GM21381 (cell line): ENCODE measurements around the gene CCDC138.
A peak's percentile ranks its signal among the peaks of the same experiment; 100 is the strongest.
"Not testable (repeated sequence)": the region's sequence is repeated elsewhere in the genome, so short reads cannot be mapped to it uniquely, and the experiment has no call there.

Source experiments
- ATAC-seq: cut with Tn5 transposase; IDR thresholded peaks from one replicate; pipeline ENCODE4 v1.9.1; 2021; ENCODE audit warnings: mild to moderate bottlenecking, moderate library complexity; ENCODE audit not compliant: unreplicated experiment

CCDC138 gene, protein sequence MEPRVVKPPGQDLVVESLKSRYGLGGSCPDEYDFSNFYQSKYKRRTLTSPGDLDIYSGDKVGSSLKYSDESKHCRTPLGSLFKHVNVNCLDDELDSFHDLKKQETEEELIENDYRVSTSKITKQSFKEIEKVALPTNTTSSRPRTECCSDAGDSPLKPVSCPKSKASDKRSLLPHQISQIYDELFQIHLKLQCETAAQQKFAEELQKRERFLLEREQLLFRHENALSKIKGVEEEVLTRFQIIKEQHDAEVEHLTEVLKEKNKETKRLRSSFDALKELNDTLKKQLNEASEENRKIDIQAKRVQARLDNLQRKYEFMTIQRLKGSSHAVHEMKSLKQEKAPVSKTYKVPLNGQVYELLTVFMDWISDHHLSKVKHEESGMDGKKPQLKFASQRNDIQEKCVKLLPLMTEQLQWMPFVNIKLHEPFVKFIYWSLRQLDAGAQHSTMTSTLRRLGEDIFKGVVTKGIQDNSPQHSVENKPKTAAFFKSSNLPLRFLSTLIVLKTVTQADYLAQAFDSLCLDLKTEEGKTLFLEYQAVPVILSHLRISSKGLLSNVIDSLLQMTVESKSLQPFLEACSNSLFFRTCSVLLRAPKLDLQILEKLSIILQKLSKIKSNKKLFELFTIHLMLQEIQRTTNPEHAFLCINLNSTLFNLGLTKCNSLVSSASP

DNA sequence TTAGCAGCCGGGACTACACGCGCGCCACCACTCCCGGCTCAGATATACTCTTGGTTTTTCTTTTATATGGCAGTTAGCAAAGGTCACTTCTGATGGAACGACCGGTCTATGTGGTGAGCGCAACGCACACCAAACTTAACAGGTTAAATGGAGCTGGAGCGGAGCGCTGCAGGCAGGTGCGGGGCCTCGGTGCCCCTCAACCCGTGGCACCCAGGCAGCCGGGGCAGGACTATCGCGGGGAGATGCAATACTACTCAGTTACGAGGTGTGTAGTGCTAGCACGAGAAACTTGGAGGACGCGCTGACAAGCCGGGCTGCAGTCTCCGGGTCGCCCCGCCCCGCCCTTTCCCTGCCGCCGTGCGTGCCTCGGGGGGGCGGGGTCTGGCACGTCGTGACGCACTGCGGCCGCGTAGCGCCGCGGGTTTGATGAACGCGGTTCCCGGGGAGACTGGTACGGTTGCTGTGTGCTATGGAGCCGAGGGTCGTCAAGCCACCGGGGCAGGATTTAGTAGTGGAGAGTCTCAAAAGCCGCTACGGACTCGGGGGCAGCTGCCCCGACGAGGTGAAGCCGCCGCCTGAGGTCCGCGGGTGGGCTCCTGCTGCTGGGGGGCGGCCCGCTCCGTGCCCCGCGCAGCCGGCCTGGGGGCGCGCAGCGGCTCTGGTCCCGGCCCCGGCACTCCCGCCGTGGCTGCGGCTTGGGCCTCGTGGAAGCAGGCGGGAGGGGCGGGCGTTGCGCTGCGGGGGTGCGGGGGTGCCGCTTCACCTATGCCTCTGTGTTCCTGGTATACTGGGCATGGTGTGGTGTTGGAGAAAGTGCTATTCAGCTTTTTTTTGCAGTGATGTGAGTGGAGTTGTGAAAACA, at the start of gene CCDC138:
TSS of gene CCDC138 (plus strand) at position 418 of the 862 bp plus-strand sequence. CDS start at position 470, 52 bp downstream.
- ATAC-seq: peak; percentile 95

DNA sequence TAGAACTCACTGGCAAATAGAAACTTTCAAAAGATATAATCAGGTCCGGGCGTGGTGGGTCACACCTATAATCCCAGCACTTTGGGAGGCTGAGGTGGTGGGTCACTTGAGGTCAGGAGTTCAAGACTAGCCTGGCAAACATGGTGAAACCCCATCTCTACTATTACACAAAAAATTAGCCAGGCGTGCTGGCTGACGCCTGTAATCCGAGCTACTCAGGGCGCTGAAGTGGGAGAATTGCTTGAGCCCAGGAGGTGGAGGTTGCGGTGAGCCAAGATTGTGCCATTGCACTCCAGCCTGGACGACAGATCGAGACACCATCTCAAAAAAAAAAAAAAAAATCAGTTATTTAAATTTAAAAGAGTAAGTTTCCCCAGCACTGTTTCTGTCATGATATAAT, 28.6 kb upstream of the CCDC138 start:
- not testable (repeated sequence) for ATAC-seq

DNA sequence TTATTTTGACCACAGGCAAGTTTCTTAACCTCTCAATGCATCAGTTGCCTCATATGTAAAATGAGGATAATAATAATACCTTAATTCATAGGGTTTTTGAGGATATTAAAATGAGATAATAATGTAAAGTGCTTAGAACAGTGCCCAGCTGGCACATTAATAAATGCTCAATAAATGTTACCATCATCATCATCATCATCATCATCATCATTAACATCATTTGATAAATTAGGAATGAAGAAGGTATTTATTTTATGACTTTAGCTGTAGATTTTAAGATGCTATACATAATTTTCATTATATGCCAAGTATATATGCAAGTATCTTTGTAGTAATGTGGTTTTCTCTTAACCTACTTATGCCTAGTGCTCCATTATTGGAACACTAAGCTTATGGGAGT, 24.0 kb upstream of the CCDC138 start:
- ATAC-seq: not testable (repeated sequence)

DNA sequence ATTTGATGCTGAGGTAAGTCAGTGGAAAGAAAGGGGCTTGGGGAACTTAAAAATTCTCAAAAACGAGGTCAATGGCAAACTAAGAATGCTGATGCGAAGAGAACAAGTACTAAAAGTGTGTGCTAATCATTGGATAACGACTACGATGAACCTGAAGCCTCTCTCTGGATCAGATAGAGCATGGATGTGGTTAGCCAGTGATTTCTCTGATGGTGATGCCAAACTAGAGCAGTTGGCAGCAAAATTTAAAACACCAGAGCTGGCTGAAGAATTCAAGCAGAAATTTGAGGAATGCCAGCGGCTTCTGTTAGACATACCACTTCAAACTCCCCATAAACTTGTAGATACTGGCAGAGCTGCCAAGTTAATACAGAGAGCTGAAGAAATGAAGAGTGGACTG, 19.9 kb upstream of the CCDC138 start:
- ATAC-seq: not testable (repeated sequence)

DNA sequence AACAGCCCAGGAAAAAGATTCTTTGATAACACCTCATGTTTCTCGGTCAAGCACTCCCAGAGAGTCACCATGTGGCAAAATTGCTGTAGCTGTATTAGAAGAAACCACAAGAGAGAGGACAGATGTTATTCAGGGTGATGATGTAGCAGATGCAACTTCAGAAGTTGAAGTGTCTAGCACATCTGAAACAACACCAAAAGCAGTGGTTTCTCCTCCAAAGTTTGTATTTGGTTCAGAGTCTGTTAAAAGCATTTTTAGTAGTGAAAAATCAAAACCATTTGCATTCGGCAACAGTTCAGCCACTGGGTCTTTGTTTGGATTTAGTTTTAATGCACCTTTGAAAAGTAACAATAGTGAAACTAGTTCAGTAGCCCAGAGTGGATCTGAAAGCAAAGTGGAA, 18.7 kb upstream of the CCDC138 start:
- ATAC-seq: not testable (repeated sequence)

DNA sequence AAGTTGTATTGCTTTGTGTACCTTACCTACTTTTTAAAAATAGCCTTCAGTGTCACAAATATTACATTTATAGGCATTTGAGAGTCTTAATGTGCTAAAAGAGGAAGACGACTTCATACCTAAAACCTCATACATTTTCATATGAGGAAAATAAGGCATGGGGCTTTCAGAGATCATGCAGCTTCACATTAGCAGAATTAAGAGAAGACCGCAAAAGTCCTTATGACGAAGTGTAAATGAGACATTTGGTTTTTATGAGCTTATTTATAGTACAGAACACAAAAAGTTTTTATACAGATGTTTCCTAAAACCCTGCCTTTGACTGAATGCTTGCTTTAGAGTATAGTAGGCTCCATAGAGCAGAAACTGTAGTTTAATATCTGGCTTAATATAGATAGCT, 10.1 kb upstream of the CCDC138 start:
- ATAC-seq: peak; percentile 81

DNA sequence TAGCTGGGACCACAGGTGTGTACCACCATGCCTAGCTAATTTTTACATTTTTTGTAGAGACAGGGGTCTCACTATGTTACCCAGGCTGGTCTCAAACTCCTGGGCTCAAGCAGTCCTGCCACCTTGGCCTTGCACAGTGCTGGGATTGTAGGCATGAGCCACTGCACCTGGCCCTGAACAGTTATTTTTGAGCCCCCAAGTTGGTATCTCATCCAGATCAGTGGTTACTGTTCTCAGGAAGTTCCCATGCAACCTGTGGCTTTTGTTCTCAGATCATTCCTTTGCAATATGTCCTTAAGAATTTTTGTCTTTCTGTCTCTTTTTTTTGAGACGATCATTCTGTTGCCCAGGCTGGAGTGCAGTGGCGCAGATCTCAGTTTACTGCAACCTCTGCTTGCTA, 7.7 kb upstream of the CCDC138 start:
- ATAC-seq: no peak

DNA sequence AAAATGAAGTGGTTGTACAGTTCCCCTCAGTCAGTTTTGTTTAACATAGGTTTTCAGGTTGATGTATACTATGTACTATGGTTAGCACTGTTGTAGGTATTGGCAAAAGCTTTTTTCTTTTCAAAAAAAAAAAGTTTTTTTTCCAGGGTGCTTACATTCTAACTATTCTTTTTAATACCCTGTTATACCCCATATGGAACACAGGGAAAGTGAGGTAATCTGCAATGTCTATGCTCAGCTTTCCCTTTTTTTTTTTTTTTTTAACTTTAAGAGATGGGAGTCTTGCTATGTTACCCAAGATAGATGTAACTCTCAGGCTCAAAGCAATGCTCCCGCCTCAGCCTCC, 590 bp upstream of the CCDC138 start:
- ATAC-seq: no peak

DNA sequence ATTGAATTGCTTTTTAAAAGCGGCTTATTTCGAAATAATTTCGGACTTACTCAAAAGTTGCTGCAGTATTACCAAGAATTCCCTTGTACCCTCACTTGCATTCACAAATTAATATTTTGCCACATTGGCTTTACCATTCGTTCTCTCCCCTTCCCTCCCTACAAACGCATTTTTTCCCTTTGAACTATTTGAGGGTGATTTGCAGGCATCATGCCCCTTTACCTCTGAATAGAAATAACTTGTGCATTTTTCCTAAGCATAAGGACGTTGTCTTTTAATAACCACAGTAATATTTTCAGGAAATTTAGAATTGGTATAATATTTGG, 608 bp downstream of the CCDC138 start:
- ATAC-seq: no peak

DNA sequence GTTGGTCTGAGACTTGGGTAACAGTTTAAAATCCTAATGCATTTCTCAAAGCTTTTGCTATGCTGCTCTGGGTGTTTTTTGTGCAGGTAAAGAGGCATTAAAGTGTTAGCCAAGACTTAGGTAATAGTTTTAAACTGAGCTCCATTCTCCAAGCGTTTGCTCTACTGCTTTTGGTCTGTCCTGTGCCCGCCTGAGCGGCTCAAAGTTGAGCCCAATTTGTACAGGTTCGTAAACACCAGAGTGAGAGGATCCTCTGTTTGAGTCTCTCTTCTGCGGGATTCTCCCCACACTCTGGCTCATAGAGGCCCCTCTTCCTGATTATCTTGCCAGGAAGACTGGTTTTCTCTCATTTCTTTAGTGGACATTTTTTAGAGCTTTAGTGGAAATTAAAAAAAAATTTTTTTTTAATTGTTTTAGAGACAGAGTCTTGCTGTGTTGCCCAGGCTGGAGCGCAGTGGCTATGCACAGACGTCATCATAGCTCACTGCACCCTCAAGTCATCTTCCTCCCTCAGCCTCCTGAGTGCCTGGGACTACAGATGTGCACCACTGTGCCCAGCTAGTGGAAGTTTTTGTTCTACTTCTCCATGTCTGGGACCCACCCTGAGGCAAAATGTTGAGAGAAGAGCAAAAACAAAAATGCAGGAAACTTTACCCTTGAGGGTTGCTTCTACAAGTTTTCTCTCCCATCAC, 16.6 kb downstream of the CCDC138 start:
- ATAC-seq: no peak

DNA sequence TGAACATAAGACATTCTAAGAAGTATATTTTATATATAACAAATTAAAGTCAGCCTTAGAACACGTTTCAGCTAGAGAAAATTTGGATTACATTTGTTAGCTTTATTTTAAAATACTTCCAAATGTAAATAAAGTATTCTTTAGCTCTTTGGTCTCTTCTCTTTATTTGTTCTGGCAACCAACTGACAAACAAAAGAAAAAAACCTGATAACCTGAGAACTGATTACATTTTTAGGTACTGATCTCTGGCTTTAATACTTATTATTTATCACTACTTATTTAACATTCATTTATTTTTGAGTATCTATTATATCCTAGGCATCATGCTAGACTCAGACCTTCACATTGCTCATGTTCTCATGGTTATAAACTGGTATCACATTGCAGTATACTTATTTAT, 18.5 kb downstream of the CCDC138 start:
- no peak for ATAC-seq

DNA sequence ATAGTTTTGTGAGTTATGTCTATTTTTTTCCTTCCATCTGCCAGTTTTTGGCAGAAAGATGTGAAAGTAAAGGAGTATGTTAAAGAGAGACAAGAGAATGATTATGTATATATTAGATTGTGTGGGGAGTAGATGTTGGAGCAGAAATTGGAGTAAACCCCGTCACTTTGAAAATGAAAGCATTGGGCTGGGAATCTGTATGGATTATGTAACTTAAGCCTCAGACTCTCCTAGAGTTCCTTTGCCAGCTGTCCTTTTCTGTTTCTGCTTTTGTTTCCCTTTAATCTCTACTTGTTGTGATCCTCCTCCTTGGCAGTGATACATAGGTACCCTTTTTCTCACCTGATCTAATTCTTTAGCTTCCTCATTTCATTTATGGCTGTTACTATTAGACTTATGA, 19.2 kb downstream of the CCDC138 start:
- no peak for ATAC-seq

DNA sequence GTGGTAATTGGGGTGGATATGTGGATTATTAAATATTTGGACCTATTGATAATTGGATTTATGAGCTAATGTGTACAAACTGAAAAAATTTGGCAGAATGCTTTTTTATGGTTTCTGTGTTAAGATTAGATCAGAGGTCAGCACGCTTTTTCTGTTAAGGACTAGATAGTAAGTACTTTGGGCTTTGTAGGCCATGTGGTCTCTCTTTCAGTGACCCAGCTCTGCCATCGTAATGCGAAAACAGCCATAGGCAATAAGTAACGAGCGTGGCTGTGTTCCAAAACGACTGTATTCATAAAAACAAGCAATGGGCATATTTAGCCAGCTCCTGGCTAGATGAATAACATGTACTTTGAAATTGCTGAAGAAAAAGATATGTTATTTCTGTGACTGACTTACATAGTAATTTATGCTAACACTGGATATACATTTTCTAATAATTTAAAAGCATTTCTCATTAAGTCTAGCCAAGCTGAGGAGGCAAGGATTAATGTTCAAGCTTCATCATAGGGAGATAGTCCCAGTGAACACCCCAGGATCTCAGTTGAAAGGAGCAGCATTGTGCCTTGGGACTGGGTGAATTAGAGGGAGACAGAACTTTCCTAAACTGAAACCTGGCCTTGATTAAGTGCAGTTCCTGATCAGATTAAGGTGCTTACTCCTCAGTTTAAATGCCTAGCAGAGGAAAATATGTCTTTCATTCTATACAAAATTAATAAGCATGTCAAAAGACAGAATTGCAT, 20.0 kb downstream of the CCDC138 start:
- ATAC-seq: no peak

DNA sequence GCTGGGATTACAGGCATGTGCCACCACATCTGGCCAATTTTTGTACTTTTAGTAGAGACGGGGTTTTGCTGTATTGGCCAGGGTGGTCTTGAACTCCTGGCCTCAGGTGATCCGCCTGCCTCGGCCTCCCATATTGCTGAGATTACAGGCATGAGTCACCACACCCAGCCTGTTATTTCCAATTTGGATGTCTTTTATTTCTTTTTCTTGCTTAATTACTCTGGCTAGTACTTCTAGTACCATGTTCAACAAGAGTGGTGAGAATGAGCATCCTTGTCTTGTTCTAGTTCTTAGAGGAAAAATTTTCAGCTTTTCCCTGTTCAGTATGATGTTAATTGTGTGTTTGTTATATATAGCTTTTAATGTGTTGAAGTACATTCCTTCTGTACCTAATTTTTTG, 23.4 kb downstream of the CCDC138 start:
- ATAC-seq: no peak

DNA sequence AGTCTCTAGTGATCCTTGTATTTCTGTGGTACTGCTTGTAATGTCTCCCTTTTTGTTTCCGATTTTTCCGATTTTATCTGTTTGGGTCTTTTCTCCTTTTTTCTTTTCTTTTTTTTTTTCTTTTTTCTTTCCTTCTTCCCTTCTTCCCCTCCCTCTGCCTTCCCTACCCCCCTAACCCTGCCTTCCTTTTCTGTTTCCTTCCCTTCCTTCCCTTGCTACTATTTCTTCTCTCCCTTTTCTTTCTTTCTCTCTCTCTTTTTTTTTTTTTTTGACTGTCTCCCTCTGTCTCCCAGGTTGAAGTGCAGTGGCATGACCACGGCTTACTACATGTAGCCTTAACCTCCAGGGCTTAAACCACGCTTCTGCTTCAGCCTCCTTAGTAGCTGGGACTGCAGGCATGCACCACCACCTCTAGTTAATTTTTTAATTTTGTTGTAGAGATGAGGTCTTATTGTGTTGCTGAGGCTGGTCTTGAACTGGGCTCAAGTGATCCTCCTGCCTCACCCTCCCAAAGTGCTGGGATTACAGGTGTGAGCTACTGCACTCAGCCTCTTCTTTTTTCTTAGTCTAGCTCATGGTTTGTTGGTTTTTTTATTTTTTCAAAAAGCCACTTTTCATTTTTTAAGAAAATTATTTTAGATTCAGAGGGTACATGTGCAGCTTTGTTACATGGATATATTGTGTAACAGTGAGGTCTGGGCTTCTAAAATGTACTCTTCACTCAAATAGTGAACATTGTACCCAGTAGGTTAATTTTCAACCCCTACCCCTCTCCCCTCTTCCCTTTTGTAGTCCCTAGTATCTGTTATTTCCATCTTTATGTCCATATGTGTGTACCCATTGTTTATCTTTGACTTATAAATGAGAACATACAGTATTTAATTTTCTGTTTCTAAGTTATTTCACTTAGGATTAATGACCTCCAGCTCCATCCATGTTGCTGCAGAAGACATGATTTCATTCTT, 24.7 kb downstream of the CCDC138 start:
- ATAC-seq: no peak

DNA sequence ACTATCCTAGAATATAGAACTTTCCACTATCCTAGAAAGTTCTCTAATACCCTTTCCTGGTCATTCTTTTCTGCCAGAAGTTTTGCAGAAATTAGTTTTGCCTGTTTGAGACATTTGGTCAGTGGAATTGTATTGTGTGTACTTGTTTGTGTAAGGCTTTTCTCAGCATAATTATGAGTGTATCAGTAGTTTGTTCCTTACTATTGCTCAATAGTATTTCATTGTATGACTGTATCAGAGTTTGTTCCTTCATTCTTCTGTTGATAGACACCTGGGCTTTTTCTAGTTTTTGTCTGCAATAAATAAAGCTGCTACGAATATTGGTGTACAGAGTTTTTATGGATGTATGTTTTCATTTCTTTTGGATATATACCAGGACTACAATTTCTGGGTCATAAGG, 27.2 kb downstream of the CCDC138 start:
- ATAC-seq: no peak

DNA sequence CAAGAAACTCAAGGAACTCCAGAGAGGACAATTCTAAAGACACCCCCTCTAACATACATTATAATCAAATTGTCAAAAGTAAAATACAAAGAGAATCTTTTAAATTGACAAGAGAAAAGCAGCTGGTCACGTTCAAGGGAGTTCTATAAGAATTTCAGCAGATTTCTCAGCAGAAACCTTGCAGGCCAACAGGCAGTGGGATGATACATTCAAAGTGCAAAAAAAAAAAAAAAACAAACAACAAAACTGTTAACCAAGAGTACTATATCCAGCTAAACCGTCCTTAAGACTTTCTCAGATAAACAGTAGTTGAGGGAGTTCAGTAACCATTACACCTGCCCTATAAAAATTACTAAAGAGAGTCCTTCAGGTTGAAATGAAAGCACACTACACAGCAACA, 33.9 kb downstream of the CCDC138 start:
- no peak for ATAC-seq

DNA sequence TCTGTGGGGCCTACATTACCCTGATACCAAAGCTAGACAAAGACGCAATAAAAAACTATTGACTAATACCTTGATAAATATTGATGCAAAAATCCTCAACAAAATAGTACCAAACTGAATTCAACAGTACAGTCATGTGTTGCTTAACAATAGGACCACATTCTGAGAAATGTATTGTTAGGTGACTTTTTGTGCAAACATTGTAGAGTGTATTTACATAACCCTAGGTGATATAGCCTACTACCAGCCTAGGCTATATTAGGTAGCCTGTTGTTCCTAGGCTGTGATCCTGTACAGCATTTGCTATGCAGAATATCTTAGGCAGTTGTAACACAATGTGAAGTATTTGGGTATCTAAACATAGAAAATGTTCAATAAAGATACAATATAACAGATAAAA, 36.7 kb downstream of the CCDC138 start:
- ATAC-seq: no peak

DNA sequence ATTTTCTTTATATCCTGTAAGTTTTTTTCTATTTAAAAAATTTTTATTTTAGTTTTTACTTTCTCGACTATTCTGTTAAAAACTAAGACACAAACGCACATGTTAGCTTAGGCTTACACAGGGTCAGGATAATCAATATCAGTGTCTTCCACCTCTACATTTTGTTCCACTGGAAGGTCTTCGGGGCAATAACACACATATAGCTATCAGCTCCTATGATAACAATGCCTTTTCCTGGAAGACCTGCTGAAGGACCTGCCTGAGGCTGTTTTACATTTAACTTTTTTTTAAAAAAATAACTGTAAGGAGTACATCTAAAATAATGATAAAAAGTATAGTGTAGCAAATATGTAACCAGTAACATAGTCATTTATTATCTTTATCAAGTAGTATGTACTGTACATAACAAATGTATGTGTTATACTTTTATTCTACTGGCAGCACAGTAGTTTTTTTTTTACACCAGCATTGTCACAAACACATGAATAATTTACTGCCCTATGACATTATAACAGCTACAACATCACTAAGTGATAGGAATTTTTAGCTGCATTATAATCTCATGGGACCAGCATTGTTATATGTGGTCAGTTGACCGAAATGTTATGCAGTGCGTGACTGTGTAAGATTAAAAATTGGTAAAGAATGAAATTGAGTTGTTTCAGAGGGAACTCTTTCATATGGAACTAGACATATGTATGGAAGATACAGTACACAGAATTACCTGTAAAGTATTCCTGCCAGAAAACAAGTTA, 37.9 kb downstream of the CCDC138 start:
- no peak for ATAC-seq
